Astrocyte of the cerebellum (primary cell): Measurements from ENCODE around the gene NDUFS7.

ENCODE experiments used
- DNase-seq: peaks from one replicate; pipeline ENCODE4 v3.0.0-alpha.2; 2011; ENCODE audit warnings: low read depth
- H3K4me3 ChIP-seq: 2 replicates; pipeline ENCODE4 v1.5.1; 2011; ENCODE audit warnings: mild to moderate bottlenecking, low read depth, low read length, moderate library complexity
- in situ Hi-C: cut with HindIII; loops from 2 replicates; pipeline ENCODE4 v1.10.0; 2017; ENCODE audit warnings: low sequenced_read_pairs
- TF ChIP-seq, protein P1 (sequence below): IDR thresholded peaks from 2 replicates; pipeline ENCODE4 v1.5.1; 2012; ENCODE audit warnings: low read length, low read depth, moderate library complexity, mild to moderate bottlenecking; ENCODE audit errors: missing control alignments

The NDUFS7 gene

DNA sequence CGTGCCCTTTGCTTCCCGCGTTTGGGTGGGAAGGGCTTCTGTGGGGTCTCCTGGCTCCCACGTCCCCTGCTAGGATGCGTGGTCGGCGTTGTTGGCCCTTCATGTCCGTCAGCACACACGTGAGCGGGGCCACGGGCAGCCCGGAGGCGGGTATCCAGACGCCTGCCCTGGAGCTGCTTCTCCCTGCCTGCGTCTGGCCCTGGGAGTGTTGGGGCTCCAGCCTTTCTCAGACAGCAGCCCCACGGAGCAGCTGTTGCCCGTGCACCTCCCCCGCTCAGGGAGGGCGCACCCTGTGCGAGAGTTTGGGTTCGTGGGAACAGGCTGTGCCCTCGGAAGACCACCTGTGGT lies 38.2 kb downstream of the NDUFS7 start:
- in situ Hi-C loops = no loop called here
- DNase-seq = no peak
- TF ChIP-seq, protein P1, sequence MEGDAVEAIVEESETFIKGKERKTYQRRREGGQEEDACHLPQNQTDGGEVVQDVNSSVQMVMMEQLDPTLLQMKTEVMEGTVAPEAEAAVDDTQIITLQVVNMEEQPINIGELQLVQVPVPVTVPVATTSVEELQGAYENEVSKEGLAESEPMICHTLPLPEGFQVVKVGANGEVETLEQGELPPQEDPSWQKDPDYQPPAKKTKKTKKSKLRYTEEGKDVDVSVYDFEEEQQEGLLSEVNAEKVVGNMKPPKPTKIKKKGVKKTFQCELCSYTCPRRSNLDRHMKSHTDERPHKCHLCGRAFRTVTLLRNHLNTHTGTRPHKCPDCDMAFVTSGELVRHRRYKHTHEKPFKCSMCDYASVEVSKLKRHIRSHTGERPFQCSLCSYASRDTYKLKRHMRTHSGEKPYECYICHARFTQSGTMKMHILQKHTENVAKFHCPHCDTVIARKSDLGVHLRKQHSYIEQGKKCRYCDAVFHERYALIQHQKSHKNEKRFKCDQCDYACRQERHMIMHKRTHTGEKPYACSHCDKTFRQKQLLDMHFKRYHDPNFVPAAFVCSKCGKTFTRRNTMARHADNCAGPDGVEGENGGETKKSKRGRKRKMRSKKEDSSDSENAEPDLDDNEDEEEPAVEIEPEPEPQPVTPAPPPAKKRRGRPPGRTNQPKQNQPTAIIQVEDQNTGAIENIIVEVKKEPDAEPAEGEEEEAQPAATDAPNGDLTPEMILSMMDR = no peak
- no peak overlapping the region for H3K4me3 ChIP-seq

- in situ Hi-C loops = no loop called here
- TF ChIP-seq, protein P1 = no peak
- DNase-seq = no peak
- no peak overlapping the region for H3K4me3 ChIP-seq
Measured at GRCh38 chr19:1422360-1422759, 38.7 kb downstream of the NDUFS7 start.

DNA sequence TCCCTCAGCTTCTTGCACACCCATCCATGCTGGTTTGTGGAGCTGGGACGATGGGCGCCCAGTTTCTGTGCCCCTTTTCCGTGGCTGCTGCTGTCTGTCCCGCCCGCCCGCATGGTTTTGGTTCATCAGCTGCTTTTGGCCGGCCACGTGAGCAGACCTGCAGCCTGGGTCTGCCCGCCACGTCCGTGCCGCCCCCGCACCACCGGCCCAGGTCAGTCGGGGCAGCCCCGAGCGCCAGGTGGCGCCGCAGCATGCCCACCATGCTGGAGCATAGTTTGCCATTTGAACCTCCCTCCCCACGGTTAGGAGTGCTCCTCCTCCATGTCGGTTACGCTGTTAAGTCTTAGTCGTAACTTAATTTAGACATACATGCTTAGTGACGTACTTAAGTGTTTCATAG lies 39.2 kb downstream of the NDUFS7 start:
- no peak for DNase-seq
- no peak overlapping the region for H3K4me3 ChIP-seq
- in situ Hi-C loops = no loop called here
- TF ChIP-seq, protein P1 = no peak

DNA sequence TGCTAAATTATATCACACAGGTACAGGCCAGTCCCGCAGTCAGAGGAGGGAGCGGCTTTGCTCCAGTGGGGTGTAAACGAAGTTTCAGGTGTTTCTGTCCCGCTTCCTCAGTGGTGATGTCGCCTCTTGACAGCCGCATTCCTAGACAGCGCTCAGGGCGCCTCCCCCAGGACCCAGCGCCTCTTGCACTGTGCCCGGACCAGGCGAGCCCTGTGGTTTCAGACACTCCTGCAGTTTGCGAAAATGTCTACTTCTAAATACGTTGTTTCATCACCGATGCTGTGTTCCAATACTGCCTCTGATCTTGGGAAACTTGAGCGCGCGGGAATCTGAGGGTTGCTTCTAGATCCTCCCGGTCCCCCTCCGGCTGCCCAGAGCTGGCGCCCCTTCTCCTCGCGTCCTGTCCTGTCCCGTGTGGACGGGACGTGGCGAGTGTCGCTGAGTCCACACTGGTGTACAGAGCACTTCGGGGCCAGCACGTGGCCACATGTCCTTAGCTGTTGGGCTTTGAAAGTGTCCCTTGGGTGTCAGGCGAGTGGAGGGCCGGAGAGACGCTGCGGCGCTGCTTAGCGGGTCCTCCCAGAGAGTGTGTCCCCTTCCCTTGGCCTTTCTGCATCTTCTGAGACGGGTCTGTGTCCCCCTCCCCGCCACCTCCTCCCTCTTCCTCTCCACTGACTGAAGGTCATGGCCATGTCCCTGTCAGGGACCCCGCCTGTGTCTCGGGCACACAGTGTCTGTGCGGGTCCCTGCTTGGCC lies 39.9 kb downstream of the NDUFS7 start:
- no peak for DNase-seq

DNA sequence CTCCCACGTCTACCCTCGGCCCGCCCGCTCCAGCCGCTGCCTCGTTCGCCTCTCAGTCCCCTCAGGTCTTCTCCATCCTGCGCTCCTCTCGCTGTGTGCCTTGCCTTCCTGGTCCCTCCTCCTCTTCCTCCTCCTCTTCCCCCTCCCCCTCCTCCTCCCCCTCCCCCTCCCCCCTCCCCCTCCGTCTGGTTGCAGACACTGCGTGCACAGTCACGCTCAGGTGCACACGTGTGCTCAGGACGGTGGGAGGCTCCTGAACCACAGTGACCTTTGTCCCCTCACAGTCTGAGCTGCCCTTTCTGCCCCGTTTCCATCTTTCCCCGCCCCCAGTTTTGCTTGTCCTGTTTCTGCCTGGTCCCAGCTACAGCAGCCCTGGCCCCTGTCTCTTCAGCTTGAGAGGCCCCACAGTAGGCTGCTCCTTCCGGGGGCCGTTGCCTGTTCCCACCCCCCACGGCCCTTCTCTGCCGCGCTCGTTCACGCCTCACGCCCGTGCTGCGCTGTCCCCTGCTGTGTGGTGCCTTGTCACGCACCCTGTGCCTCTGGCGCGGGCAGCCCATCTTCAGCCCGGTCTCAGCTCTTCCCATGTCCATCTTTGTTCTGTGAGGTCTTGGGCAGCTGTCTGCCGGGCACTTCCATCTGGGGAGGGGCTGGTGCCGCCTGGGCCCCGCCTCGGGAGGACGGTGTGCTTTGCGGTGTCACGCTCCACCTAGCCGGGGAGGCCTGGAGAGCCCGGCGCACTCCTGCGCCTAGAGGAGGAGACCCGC lies 40.7 kb downstream of the NDUFS7 start:
- no peak for DNase-seq
- H3K4me3 ChIP-seq = no peak overlapping the region
- TF ChIP-seq, protein P1 = no peak
- in situ Hi-C loops = no loop called here

More for the DNA sequence above, 39.9 kb downstream of the NDUFS7 start:
- no peak overlapping the region for H3K4me3 ChIP-seq
- in situ Hi-C loops = no loop called here
- TF ChIP-seq, protein P1 = no peak

DNA sequence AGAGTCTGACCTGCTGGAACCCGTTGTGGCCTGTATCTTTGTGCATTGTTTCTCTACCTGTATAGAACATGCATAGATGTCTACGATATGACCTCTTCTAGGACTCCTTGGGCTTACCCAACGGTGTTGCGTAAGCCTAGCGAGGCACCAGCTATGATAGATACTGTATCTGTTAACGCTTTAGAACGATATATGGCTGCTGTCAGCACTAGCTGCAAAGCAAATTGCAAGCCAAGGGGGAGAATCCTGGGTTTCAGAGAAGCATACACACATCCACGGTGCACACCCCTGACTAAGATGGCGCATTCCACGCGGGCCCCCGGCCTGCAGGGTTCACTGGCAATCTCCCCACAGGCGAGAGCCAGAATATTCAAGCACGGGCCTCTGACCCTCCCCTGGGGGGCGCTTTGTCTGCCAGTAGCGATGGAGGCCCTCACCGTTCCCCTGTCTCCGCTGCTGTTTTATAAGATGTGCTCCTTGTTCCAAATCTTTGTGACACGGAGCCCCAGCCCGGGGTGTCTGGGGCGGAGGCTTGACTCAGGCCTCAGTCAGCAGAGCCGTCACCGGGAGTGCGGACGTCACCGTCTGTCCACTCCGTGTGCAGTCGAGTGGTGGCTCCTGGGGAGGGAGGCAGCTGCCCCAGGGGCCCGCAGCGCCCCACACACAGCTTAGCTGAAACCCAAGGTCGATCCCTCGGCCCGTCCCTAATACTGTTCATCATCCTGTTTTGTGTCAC lies 41.6 kb downstream of the NDUFS7 start:
- no peak overlapping the region for H3K4me3 ChIP-seq
- DNase-seq = no peak
- TF ChIP-seq, protein P1 = no peak
- in situ Hi-C loops = no loop called here
